Measurements from ENCODE around the gene ZNF536. TPM values are rescaled to one million over a fixed set of nuclear protein-coding genes. Genes with fewer than 3 reads are reported as not detected.
A peak's percentile ranks its signal among the peaks of the same experiment; 100 is the strongest.

Gene ZNF536
- total and polyA plus RNA-seq, 2 donors (not counting 1 experiment from before 2014, with no cell fraction given): 0.50 TPM; not detected in 1

DNA sequence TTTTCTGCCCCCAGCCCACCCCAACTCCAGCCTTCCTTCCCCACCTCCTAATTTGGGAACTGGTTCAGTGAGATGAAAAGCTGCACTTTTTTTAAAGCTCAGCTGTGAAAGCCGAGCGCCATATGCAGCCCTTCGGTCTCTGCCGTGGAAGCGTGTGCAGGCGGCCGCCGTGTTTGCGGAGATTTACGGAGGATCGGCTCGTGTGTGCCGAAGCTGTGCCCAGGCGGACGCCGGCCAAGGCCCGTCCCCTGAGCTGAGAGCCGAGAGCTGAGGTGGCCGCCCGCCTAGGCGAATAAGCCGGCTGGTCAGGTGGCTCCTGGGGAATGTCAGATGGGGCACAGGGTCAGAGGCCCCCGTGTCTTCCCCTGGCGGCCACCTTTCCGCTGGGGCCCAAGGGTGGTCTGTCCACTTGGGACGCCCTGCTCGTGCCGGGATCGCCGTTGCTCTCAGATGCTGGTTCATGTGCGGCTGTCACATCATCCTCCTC lies 78.7 kb downstream of the ZNF536 start:
- Histone ChIP-seq H3K27me3 (ENCODE audit: control insufficient read depth, insufficient read depth, low read length) (no peaks in the 10 kb centered on the region), H3K9ac (ENCODE audit: insufficient read depth, low read length) (no peak overlapping the region), H4K20me1 (ENCODE audit: control insufficient read depth, extremely low read depth, insufficient read depth, low read length) (no peaks in the 10 kb centered on the region), H3K79me2 (ENCODE audit: control insufficient read depth, insufficient read depth, low read length) (no peaks in the 10 kb centered on the region), H3K9me3 (ENCODE audit: control insufficient read depth, insufficient read depth, low read depth, low read length) (no peaks in the 10 kb centered on the region), H3K36me3 (ENCODE audit: control insufficient read depth, insufficient read depth, low read length) (no peaks in the 10 kb centered on the region), H3K27ac (ENCODE audit: insufficient read depth, low read length) (no peak overlapping the region), H3K4me1 (ENCODE audit: control insufficient read depth, extremely low read depth, insufficient read depth, low read length) (no peaks in the 10 kb centered on the region), H3K4me2 (ENCODE audit: extremely low read depth, insufficient read depth, low read length) (peak overlapping the region; percentile 68), H3K4me3 (replicated peaks in 1 of 4; ENCODE audit: control extremely low read depth in 1 of 4, insufficient read depth in 1 of 4, low read depth in 3 of 4, low read length in 4 of 4) (peak overlapping the region; percentile 9 to 50 (median 34)), H2AFZ (ENCODE audit: low read length) (peak overlapping the region; percentile 41)
- TF ChIP-seq, protein P1, sequence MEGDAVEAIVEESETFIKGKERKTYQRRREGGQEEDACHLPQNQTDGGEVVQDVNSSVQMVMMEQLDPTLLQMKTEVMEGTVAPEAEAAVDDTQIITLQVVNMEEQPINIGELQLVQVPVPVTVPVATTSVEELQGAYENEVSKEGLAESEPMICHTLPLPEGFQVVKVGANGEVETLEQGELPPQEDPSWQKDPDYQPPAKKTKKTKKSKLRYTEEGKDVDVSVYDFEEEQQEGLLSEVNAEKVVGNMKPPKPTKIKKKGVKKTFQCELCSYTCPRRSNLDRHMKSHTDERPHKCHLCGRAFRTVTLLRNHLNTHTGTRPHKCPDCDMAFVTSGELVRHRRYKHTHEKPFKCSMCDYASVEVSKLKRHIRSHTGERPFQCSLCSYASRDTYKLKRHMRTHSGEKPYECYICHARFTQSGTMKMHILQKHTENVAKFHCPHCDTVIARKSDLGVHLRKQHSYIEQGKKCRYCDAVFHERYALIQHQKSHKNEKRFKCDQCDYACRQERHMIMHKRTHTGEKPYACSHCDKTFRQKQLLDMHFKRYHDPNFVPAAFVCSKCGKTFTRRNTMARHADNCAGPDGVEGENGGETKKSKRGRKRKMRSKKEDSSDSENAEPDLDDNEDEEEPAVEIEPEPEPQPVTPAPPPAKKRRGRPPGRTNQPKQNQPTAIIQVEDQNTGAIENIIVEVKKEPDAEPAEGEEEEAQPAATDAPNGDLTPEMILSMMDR (conservative IDR thresholded peaks at IDR 0.05 in 1 of 2, IDR thresholded peaks at IDR 0.05 in 1 of 2; ENCODE audit: low read depth in 1 of 2, low read length in 2 of 2): no peak
- TF ChIP-seq EZH2 (IDR thresholded peaks at IDR 0.05; ENCODE audit: low read length, missing control alignments): no peak
- no peak for DNase-seq (ENCODE audit: low read depth in 2 of 2)

DNA sequence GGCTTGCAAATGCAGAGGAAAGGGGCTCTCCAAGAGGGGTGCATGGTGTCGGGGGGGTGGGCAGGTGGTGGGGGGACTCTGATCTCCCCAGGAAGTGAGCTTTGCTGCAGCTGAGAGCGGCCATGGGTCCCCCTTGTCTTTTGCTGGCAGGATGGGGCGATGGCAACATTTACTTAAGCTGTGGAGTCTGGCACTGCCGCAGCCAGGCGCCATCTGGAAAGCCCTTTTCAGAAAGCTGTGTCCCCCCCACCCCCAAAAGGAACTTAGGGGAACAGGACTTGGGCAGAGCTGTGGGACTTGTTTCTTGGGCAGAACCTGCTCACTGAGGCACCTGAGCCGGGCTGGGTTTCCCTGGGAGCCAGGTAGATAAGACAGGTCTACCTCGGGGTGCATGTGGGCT lies 80.7 kb downstream of the ZNF536 start:
- H3K4me3 ChIP-seq (replicated peaks in 1 of 4; ENCODE audit: control extremely low read depth in 1 of 4, insufficient read depth in 1 of 4, low read depth in 3 of 4, low read length in 4 of 4): no peak overlapping the region
- H3K4me1 ChIP-seq (ENCODE audit: control insufficient read depth, extremely low read depth, insufficient read depth, low read length): no peaks in the 10 kb centered on the region
- no peak overlapping the region for H3K9ac ChIP-seq (ENCODE audit: insufficient read depth, low read length)
- H3K36me3 ChIP-seq (ENCODE audit: control insufficient read depth, insufficient read depth, low read length): no peaks in the 10 kb centered on the region
- H3K4me2 ChIP-seq (ENCODE audit: extremely low read depth, insufficient read depth, low read length): no peak overlapping the region
- no peaks in the 10 kb centered on the region for H3K79me2 ChIP-seq (ENCODE audit: control insufficient read depth, insufficient read depth, low read length)
- DNase-seq (ENCODE audit: low read depth in 2 of 2): no peak
- TF ChIP-seq, protein P1 (conservative IDR thresholded peaks at IDR 0.05 in 1 of 2, IDR thresholded peaks at IDR 0.05 in 1 of 2; ENCODE audit: low read depth in 1 of 2, low read length in 2 of 2): no peak
- TF ChIP-seq EZH2 (IDR thresholded peaks at IDR 0.05; ENCODE audit: low read length, missing control alignments): no peak
- no peaks in the 10 kb centered on the region for H4K20me1 ChIP-seq (ENCODE audit: control insufficient read depth, extremely low read depth, insufficient read depth, low read length)
- H3K27me3 ChIP-seq (ENCODE audit: control insufficient read depth, insufficient read depth, low read length): no peaks in the 10 kb centered on the region
- no peak overlapping the region for H2AFZ ChIP-seq (ENCODE audit: low read length)
- no peak overlapping the region for H3K27ac ChIP-seq (ENCODE audit: insufficient read depth, low read length)
- no peaks in the 10 kb centered on the region for H3K9me3 ChIP-seq (ENCODE audit: control insufficient read depth, insufficient read depth, low read depth, low read length)

DNA sequence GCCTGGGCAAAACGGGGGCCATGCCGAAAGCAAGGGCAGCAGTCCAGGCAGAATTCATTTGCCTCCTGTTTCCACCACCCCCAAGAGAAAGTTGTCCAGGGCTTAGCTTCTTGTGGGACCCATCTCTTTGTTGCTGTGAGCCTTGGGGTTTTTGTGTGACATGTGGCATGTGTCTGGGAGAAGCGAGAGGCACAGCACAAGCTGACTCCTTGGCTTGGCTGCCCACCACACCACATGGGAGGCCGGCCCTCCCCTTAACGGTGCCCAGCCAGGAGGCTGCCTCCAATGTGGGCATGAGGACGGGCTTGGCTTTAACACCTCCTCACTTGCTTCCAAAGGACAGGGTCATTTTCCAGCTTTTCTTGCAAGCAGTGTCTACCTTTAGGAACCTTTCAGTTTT lies 81.6 kb downstream of the ZNF536 start:
- Histone ChIP-seq H3K9me3 (ENCODE audit: control insufficient read depth, insufficient read depth, low read depth, low read length) (no peaks in the 10 kb centered on the region), H4K20me1 (ENCODE audit: control insufficient read depth, extremely low read depth, insufficient read depth, low read length) (no peaks in the 10 kb centered on the region), H3K36me3 (ENCODE audit: control insufficient read depth, insufficient read depth, low read length) (no peaks in the 10 kb centered on the region), H3K4me3 (replicated peaks in 1 of 4; ENCODE audit: control extremely low read depth in 1 of 4, insufficient read depth in 1 of 4, low read depth in 3 of 4, low read length in 4 of 4) (no peak overlapping the region), H2AFZ (ENCODE audit: low read length) (no peak overlapping the region), H3K27me3 (ENCODE audit: control insufficient read depth, insufficient read depth, low read length) (no peaks in the 10 kb centered on the region), H3K27ac (ENCODE audit: insufficient read depth, low read length) (no peak overlapping the region), H3K9ac (ENCODE audit: insufficient read depth, low read length) (no peak overlapping the region), H3K4me1 (ENCODE audit: control insufficient read depth, extremely low read depth, insufficient read depth, low read length) (no peaks in the 10 kb centered on the region), H3K4me2 (ENCODE audit: extremely low read depth, insufficient read depth, low read length) (no peak overlapping the region), H3K79me2 (ENCODE audit: control insufficient read depth, insufficient read depth, low read length) (no peaks in the 10 kb centered on the region)
- no peak for DNase-seq (ENCODE audit: low read depth in 2 of 2)
- TF ChIP-seq, protein P1 (conservative IDR thresholded peaks at IDR 0.05 in 1 of 2, IDR thresholded peaks at IDR 0.05 in 1 of 2; ENCODE audit: low read depth in 1 of 2, low read length in 2 of 2): no peak
- TF ChIP-seq EZH2 (IDR thresholded peaks at IDR 0.05; ENCODE audit: low read length, missing control alignments): no peak
